ENCODE results near the gene DZIP3.

Gene DZIP3

DNA sequence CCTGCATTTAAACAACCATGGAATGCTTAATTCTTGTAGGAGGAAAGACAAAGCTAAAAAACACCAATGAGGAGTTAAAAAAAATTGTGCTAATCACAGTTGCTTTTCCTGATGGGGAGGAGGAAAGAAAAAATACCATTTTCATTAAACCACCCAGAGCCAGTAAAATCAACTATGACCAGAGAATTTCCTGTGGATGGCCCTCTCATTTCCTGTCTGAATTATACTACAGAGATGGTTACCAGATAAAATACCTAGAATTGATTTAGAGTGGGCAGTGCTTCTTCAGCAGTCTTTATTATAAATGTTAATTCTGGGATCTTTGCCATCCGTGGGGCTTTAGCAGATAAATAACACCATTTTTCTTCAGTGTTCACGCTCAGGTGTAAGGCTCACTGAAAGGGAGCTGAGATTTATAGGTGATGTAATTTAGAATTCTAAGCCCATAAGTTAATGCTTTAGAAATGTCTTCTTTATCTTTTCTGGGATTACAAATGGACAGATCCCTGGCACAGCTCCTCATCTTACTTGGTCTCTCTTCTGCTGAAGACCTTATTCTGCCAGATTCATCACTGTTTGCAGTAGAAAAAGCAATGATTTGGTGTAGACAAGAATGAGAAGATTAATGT lies 129.8 kb downstream of the DZIP3 start:
- Histone ChIP-seq H3K4me1 (ENCODE audit: insufficient read depth, insufficient read length) (no peaks in the 10 kb centered on the region), H3K9me3 (ENCODE audit: insufficient read depth, low read length) (no peaks in the 10 kb centered on the region), H3K4me3 (ENCODE audit: insufficient read length, low read depth) (no peak overlapping the region), H3K36me3 (ENCODE audit: insufficient read depth, insufficient read length, low read length) (no peaks in the 10 kb centered on the region), H3K9ac (ENCODE audit: insufficient read length, low read depth) (no peak overlapping the region), H3K27me3 (ENCODE audit: insufficient read depth, insufficient read length) (no peaks in the 10 kb centered on the region)
- TF ChIP-seq ZNF274 (IDR thresholded peaks at IDR 0.05; ENCODE audit: low read depth, low read length), result no peak
- no peak for TF ChIP-seq YY1 (IDR thresholded peaks at IDR 0.05; ENCODE audit: insufficient read depth, insufficient read length)
- TF ChIP-seq SUZ12 (IDR thresholded peaks at IDR 0.05; ENCODE audit: extremely low read depth, insufficient read depth, insufficient read length), result no peak
- no peak for DNase-seq (ENCODE audit: low read depth, low spot score)

DNA sequence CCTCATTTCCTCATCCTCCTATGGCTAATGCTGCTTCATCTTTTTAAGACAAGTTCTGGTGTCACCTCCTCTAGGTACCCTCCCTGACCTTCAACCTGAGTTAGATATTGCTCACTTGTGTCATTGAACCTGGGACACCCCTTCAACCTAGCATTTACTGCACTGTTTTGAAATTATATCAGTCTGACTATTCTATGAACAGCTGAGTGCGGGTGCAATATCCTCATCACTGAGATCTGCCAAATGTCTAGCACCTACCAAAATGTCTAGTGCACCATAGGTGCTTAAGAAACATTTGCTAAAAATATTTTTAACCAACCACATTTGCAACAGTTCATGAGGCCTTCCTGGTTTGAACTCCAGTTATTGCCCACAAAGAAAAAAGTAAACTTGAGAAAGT lies 133.2 kb downstream of the DZIP3 start:
- Histone ChIP-seq H3K9ac (ENCODE audit: insufficient read length, low read depth) (no peak overlapping the region), H3K4me1 (ENCODE audit: insufficient read depth, insufficient read length) (no peaks in the 10 kb centered on the region), H3K27me3 (ENCODE audit: insufficient read depth, insufficient read length) (no peaks in the 10 kb centered on the region), H3K9me3 (ENCODE audit: insufficient read depth, low read length) (no peaks in the 10 kb centered on the region), H3K4me3 (ENCODE audit: insufficient read length, low read depth) (no peak overlapping the region), H3K36me3 (ENCODE audit: insufficient read depth, insufficient read length, low read length) (no peaks in the 10 kb centered on the region)
- no peak for TF ChIP-seq SUZ12 (IDR thresholded peaks at IDR 0.05; ENCODE audit: extremely low read depth, insufficient read depth, insufficient read length)
- no peak for DNase-seq (ENCODE audit: low read depth, low spot score)

DNA sequence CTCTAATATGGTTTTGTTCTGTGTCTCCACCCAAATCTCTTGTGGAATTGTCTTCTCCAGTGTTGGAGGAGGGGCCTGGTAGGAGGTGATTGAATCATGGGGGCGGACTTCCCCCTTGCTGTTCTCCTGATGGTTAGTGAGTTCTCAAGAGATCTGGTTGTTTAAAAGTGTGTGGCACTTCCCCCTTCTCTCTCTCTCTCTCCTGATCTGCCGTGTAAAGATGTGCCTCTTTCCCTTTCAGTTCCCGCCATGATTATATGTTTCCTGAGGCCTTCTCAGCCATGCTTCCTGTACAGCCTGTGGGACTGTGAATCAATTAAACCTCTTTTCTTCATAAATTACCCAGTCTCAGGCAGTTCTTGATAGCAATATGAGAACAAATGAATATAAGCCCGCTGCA lies 134.6 kb downstream of the DZIP3 start:
- no peak for DNase-seq (ENCODE audit: low read depth, low spot score)
- Histone ChIP-seq H3K4me3 (ENCODE audit: insufficient read length, low read depth) (no peak overlapping the region), H3K4me1 (ENCODE audit: insufficient read depth, insufficient read length) (no peaks in the 10 kb centered on the region), H3K27me3 (ENCODE audit: insufficient read depth, insufficient read length) (no peaks in the 10 kb centered on the region), H3K9ac (ENCODE audit: insufficient read length, low read depth) (no peak overlapping the region), H3K9me3 (ENCODE audit: insufficient read depth, low read length) (no peaks in the 10 kb centered on the region), H3K36me3 (ENCODE audit: insufficient read depth, insufficient read length, low read length) (no peaks in the 10 kb centered on the region)
- TF ChIP-seq SUZ12 (IDR thresholded peaks at IDR 0.05; ENCODE audit: extremely low read depth, insufficient read depth, insufficient read length) (no peak), YY1 (IDR thresholded peaks at IDR 0.05; ENCODE audit: insufficient read depth, insufficient read length) (no peak), ZNF274 (IDR thresholded peaks at IDR 0.05; ENCODE audit: low read depth, low read length) (no peak)

DNA sequence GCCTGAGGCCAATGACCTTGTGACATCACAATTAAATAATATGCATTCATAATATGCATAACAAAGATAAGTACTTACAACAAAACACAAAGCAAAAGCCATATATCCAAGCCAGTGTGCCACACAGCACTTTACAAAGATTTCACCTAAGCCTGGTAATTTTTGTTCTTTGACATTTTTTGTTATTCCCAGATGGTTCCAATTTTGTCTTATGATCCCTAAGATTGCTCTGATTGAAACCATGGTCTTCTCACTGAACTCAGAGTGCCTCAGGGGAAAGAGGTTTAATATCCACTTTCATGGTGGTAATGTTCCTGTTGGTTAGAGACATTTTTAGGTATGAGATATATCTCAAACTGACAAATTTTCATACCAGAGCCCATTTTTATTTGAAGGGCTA lies 138.6 kb downstream of the DZIP3 start:
- H3K9ac ChIP-seq (ENCODE audit: insufficient read length, low read depth), result no peak overlapping the region
- no peak overlapping the region for H3K4me3 ChIP-seq (ENCODE audit: insufficient read length, low read depth)
- H3K4me1 ChIP-seq (ENCODE audit: insufficient read depth, insufficient read length), result no peaks in the 10 kb centered on the region
- H3K9me3 ChIP-seq (ENCODE audit: insufficient read depth, low read length), result no peaks in the 10 kb centered on the region
- TF ChIP-seq SUZ12 (IDR thresholded peaks at IDR 0.05; ENCODE audit: extremely low read depth, insufficient read depth, insufficient read length) (no peak), ZNF274 (IDR thresholded peaks at IDR 0.05; ENCODE audit: low read depth, low read length) (no peak), YY1 (IDR thresholded peaks at IDR 0.05; ENCODE audit: insufficient read depth, insufficient read length) (no peak)
- DNase-seq (ENCODE audit: low read depth, low spot score), result no peak
- H3K36me3 ChIP-seq (ENCODE audit: insufficient read depth, insufficient read length, low read length), result no peaks in the 10 kb centered on the region
- H3K27me3 ChIP-seq (ENCODE audit: insufficient read depth, insufficient read length), result no peaks in the 10 kb centered on the region

DNA sequence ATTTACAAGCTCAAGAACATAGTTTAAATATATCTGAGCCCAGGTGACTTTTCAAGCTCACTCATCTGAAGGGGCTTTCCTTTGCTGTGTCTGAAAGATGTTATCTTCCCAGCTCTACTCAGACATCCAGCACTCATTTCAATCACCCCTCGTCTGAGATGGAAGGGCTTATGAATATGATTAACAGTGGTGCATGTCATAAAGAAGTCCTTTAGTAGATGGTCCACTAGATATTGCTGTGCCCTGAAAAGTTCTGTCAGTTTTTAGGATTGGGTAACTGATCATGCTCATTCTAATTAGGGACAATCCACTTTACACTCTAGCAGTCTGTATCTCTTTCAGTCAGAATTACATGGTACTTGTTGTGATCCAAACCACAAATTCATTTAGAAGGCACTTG lies 139.4 kb downstream of the DZIP3 start:
- no peaks in the 10 kb centered on the region for H3K9me3 ChIP-seq (ENCODE audit: insufficient read depth, low read length)
- no peak overlapping the region for H3K4me3 ChIP-seq (ENCODE audit: insufficient read length, low read depth)
- no peak for DNase-seq (ENCODE audit: low read depth, low spot score)
- TF ChIP-seq SUZ12 (IDR thresholded peaks at IDR 0.05; ENCODE audit: extremely low read depth, insufficient read depth, insufficient read length) (no peak), YY1 (IDR thresholded peaks at IDR 0.05; ENCODE audit: insufficient read depth, insufficient read length) (no peak), ZNF274 (IDR thresholded peaks at IDR 0.05; ENCODE audit: low read depth, low read length) (no peak)
- H3K27me3 ChIP-seq (ENCODE audit: insufficient read depth, insufficient read length), result no peaks in the 10 kb centered on the region
- no peaks in the 10 kb centered on the region for H3K36me3 ChIP-seq (ENCODE audit: insufficient read depth, insufficient read length, low read length)
- no peaks in the 10 kb centered on the region for H3K4me1 ChIP-seq (ENCODE audit: insufficient read depth, insufficient read length)
- no peak overlapping the region for H3K9ac ChIP-seq (ENCODE audit: insufficient read length, low read depth)

DNA sequence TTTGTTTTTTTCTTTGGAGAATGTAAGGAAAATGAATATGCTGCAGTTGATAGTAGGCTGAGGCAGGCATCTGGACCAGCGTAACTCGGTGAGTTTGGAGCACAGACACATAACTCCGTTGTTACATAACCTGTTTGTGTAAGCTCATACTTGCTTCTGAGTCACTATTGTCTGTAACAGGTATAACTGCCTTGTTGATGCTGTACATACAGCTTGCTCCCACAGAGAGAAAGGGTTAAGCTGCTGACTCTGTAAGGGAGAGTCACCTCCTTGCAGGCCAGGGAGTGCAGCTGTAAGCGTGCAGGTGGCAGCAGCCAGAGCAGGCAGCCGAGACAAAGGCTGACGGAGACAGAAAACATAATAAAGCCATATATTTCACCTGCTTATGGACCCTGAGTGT lies 147.3 kb downstream of the DZIP3 start:
- Histone ChIP-seq H3K4me3 (ENCODE audit: insufficient read length, low read depth) (no peak overlapping the region), H3K4me1 (ENCODE audit: insufficient read depth, insufficient read length) (no peaks in the 10 kb centered on the region), H3K36me3 (ENCODE audit: insufficient read depth, insufficient read length, low read length) (no peaks in the 10 kb centered on the region), H3K27me3 (ENCODE audit: insufficient read depth, insufficient read length) (no peaks in the 10 kb centered on the region), H3K9ac (ENCODE audit: insufficient read length, low read depth) (no peak overlapping the region), H3K9me3 (ENCODE audit: insufficient read depth, low read length) (no peaks in the 10 kb centered on the region)
- DNase-seq (ENCODE audit: low read depth, low spot score), result no peak
- TF ChIP-seq ZNF274 (IDR thresholded peaks at IDR 0.05; ENCODE audit: low read depth, low read length), result no peak
- no peak for TF ChIP-seq SUZ12 (IDR thresholded peaks at IDR 0.05; ENCODE audit: extremely low read depth, insufficient read depth, insufficient read length)
- TF ChIP-seq YY1 (IDR thresholded peaks at IDR 0.05; ENCODE audit: insufficient read depth, insufficient read length), result no peak

DNA sequence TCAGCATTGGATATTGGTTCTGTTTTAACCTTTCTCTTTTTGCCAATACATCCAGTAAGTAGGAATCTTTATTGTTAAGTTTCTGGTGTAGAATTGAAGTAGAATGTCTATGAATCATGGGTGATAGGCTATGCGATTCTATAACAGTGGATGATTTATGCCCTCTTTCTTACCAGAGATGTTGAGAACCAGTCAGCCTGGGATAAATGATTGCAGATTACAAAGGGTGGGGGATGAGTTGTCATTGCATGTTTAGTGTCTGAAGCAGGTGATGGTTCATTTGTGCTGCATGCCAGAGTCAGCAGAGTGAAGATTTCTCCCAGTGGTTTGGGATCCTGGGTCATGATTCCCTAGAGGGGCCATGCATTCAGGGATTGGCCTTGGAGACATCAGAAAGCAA lies 153.4 kb downstream of the DZIP3 start:
- TF ChIP-seq SUZ12 (IDR thresholded peaks at IDR 0.05; ENCODE audit: extremely low read depth, insufficient read depth, insufficient read length) (no peak), YY1 (IDR thresholded peaks at IDR 0.05; ENCODE audit: insufficient read depth, insufficient read length) (no peak), ZNF274 (IDR thresholded peaks at IDR 0.05; ENCODE audit: low read depth, low read length) (no peak)
- no peaks in the 10 kb centered on the region for H3K4me1 ChIP-seq (ENCODE audit: insufficient read depth, insufficient read length)

More for the DNA sequence above, 153.4 kb downstream of the DZIP3 start:
- H3K9me3 ChIP-seq (ENCODE audit: insufficient read depth, low read length), result peaks cover 6% of the 10 kb centered on the region; the same call in 1 of the 2 replicates
- H3K36me3 ChIP-seq (ENCODE audit: insufficient read depth, insufficient read length, low read length), result no peaks in the 10 kb centered on the region
- no peak overlapping the region for H3K9ac ChIP-seq (ENCODE audit: insufficient read length, low read depth)
- H3K4me3 ChIP-seq (ENCODE audit: insufficient read length, low read depth), result no peak overlapping the region
- no peak for DNase-seq (ENCODE audit: low read depth, low spot score)
- no peaks in the 10 kb centered on the region for H3K27me3 ChIP-seq (ENCODE audit: insufficient read depth, insufficient read length)

Measured in NT2/D1 (cell line).